Astrocyte of the spinal cord (primary cell): ENCODE data around the gene ZNF692.

Experiments used
- DNase-seq: peaks from one replicate; pipeline ENCODE4 v3.0.0; 2011; ENCODE audit warnings: low read depth, low spot score
- H3K4me3 ChIP-seq: 2 replicates; pipeline ENCODE4 v1.5.1; 2011; ENCODE audit warnings: low read depth, mild to moderate bottlenecking, low read length, moderate library complexity
- in situ Hi-C: cut with HindIII; loops from 2 replicates; pipeline ENCODE4 v1.10.0; 2017; ENCODE audit warnings: low sequenced_read_pairs
- TF ChIP-seq, protein P1 (sequence below): IDR thresholded peaks from 2 replicates; pipeline ENCODE4 v1.5.1; 2012; ENCODE audit warnings: low read depth, mild to moderate bottlenecking, low read length, inconsistent platforms

Gene ZNF692

GRCh38 chr1:248810727-248811513 lies 48.0 kb downstream of the ZNF692 start:
- TF ChIP-seq, protein P1, sequence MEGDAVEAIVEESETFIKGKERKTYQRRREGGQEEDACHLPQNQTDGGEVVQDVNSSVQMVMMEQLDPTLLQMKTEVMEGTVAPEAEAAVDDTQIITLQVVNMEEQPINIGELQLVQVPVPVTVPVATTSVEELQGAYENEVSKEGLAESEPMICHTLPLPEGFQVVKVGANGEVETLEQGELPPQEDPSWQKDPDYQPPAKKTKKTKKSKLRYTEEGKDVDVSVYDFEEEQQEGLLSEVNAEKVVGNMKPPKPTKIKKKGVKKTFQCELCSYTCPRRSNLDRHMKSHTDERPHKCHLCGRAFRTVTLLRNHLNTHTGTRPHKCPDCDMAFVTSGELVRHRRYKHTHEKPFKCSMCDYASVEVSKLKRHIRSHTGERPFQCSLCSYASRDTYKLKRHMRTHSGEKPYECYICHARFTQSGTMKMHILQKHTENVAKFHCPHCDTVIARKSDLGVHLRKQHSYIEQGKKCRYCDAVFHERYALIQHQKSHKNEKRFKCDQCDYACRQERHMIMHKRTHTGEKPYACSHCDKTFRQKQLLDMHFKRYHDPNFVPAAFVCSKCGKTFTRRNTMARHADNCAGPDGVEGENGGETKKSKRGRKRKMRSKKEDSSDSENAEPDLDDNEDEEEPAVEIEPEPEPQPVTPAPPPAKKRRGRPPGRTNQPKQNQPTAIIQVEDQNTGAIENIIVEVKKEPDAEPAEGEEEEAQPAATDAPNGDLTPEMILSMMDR: no peak
- no peak overlapping the region for H3K4me3 ChIP-seq
- in situ Hi-C loops: no loop called here
- DNase-seq: peak; percentile 22

DNA sequence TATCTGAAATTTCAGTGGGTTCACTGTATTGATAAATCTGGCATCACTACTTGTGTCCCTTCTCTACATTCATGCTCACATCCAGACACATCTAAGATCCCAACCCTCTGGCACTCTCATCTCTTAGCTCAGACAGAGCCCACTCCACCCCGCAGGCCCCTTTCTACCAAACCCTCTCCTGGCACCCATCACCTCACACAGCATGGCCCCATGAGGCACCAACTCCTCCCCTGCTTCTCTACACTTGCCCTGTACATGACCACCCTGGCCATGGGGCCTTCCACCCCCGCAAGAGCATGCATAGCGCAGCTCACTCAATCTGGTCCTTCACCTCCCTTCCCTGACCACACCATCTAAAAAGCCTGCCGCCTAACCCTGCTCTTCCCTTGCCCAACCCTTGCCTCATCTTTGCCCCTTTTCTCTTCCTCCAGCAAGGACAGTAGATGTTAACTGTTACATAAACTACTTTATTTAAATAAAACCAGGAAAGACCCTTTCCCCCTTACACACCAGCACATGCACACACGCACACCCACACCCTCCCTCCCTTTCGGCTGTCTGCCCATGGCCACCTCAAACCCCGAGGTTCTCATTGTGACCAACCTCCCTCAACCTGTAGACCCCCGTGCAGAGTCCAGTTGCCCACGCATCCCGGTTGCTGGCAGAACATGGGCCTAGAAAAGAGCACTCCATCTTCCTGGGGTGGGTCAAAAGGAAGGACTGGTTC lies 48.7 kb downstream of the ZNF692 start:
- no peak for DNase-seq
- no peak overlapping the region for H3K4me3 ChIP-seq
- TF ChIP-seq, protein P1: no peak
- in situ Hi-C loops: no loop called here

DNA sequence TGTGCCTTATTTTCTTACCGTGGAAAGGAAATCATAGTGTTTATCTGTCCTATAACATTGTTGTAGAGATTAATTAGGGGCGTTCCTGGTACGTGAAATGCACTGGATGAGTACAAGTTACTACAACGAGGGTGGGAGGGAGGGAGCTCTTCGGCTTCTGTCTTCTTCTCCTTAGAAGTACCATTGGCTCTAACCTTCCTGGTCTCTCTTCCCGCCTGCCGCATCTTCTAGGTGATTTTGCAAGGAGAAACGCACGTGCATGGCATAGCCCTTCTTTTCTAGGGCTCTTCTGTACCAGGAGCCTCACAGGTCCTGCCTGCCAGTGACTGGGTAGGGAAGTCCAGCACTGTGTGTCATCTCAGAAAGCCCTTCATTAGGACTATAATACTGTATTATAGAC lies 50.0 kb downstream of the ZNF692 start:
- no peak overlapping the region for H3K4me3 ChIP-seq
- no peak for DNase-seq
- in situ Hi-C loops: no loop called here
- TF ChIP-seq, protein P1: no peak

DNA sequence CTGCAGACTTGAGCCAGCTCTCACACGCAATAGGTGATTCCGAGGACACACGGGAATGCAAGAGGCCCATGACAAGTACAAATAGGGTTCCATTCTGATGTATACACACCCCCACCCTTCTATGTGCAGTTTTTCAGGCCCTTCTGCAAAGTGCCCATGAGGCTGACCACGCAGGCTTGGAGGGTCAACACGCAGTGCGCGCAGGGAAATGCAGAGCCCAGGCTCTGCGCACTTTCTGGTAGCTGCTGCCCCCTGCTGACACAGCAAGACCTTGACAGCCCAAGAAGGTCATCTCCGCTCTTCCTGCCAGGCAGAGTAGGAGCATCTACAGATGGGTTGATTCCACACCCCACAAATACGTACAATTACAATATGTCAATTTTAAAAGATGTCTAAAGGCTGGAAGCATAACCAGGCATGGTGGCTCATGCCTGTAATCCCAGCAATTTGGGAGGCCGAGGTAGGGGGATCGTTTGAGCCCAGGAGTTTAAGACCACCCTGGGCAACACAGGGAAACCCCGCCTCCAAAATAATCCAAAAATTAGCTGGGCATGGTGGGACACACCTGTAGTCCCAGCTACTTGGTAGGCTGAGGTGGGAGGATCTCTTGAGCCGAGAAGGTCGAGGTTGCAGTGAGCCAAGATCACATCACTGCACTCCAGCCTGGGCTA lies 51.7 kb downstream of the ZNF692 start:
- in situ Hi-C loops: no loop called here
- DNase-seq: peak; percentile 35

GRCh38 chr1:248805876-248806275 lies 53.0 kb downstream of the ZNF692 start:
- TF ChIP-seq, protein P1: no peak
- in situ Hi-C loops: no loop called here
- no peak overlapping the region for H3K4me3 ChIP-seq
- no peak for DNase-seq

More for the DNA sequence above, 51.7 kb downstream of the ZNF692 start:
- TF ChIP-seq, protein P1: peak; percentile 72
- H3K4me3 ChIP-seq: no peak overlapping the region
